GM19099 (cell line): ENCODE measurements around the gene RPL34.

ENCODE experiments used
- POLR2A ChIP-seq: IDR thresholded peaks from 3 replicates; pipeline ENCODE4 v1.6.1; 2011; ENCODE audit warnings: low read depth; ENCODE audit not compliant: insufficient read length; ENCODE audit errors: extremely low read depth

Gene RPL34

DNA sequence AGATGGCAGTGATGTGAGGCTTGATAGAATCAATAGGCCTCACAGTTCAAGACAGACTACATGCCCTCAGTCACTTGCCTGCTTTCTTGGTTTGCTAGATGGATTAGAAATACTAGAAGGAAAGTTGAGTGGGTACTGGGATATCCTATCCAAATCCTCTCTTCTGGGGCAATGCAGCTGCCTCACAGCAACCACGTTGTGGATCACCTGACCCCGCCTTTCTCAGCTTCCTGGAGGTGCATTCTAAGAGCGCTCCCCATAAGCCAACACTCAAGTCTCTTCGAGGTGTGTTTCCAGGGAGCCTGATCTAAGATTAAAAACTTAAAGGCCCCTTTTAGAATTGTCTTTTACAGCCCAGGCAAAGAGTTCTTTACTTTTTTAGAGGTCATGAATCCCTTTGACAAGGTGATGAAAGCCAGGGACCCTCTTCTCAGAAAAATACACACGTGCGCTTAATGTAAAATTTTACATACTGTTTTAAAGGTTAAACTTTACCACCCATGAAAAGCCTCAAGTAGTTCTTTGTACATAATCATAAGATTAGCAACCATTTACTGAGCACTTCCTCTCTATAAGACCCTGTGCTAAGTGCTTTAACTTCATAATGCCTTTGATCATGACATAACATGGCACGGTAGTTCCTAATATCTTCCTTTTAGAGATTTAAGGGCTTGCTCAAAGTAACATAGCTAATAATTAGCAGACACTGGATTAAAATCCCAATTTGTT, 840 bp upstream of the RPL34 start:
- no peak for TF ChIP-seq POLR2A

DNA sequence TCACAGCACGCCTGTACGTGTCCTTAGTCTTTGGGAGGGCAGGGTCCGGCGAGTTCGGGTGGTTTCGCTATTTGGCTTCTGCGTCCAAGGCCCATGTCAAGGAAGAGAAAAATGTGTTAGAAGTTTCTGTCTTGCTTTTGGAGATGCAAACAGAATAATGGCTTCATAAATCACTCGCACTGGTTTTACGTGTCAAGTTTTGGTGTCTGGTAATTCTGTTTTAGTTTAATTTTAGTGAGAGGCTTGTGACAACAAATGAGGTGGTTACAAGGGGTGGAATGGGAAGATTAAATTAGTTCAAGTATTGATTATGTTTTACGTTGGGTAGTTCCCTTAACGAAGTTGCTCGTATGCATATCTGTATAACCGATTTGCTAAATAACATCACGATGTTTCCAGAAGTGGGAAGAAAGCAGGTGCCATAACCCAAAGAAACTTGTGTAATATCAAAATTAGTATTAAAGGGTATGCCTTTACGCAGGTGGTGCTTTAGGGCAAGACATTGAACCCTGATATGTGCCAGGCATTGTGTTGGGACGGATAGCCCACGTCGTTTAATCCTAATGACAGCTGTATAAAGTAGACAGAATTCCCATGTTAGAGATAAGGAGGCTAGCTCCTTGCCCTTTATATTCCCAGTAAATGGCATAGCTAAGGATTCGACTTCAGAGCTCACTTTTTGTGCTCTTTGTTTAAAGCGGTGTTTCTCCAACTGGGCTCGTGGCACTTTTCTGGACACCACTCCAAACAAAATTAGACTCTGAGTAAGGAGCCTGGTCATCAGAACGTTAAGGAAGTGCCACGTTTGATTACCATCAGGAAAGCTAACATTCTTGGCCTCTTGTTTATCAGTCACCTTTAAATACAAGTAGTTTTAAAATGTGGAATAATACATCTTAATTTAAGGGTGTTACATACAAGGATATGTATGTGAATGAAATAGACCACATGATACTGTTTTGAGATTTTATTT, 843 bp downstream of the RPL34 start:
- TF ChIP-seq POLR2A = no peak

DNA sequence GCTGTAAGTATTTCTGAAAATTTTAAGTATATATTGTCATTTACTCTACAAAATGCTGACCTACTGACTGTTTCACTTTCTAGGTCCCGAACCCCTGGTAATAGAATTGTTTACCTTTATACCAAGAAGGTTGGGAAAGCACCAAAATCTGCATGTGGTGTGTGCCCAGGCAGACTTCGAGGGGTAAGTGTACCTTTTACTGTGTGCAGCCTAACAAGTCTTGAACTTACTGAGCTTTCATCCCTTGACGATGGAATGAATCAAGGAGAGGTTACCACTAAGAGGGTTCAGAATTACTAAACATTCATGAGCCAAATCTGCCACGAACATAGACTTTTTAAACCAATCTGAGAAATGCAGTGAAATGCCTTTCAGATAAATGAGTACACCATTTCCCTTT, 1.6 kb downstream of the RPL34 start:
- TF ChIP-seq POLR2A = no peak

DNA sequence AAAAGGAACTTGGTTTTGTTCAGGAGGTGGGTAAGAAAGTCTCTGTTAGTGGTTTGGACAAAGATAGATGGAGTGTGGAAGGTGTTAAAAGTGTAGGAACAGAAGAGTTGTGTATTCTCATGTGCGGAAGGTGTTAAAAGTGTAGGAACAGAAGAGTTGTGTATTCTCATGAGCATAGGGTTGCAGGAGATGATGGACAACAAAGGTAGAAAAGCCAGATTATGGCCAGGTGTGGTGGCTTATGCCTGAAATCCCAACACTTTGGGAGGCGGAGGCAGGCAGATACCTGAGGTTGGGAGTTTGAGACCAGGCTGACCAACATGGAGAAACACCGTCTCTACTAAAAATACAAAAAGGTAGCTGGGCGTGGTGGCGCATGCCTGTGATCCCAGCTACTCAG, 2.5 kb downstream of the RPL34 start:
- TF ChIP-seq POLR2A = no peak

DNA sequence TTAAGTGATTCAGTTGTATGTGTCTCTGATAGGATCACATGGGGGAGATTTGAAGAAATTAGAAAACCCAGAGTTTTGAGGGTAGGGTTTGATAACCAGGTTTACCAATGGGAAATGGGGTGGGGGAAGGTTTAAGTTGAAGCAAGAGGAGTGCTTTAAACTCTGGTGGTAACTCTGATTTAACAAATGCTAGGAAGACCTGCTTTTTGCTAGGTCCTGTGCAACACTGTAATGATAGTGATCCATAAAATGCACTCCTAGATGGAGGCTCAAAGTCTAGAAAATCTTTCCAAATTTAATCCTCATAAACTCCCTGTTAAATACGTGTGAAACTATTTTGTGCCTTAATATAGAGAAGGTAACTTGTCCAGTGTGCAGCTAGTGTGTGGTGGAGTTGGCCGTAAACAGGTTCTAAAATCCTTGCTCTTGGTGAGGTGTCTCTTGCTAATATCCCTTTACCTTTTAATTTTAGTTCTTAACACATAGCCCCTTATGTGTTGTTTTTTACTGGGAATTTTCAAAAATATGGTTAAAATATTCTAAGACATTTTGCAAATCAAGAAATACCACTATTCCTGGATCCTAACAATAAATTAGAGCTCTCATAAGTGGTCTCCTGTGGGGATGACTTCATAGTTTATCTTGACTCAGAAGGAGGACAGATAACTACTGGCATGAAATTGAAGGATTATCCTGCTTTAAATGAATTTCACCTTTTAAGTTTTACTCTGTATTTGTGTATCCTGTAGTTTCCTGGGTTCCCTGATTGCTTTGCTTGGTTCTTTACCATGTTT, 4.1 kb downstream of the RPL34 start:
- no peak for TF ChIP-seq POLR2A

DNA sequence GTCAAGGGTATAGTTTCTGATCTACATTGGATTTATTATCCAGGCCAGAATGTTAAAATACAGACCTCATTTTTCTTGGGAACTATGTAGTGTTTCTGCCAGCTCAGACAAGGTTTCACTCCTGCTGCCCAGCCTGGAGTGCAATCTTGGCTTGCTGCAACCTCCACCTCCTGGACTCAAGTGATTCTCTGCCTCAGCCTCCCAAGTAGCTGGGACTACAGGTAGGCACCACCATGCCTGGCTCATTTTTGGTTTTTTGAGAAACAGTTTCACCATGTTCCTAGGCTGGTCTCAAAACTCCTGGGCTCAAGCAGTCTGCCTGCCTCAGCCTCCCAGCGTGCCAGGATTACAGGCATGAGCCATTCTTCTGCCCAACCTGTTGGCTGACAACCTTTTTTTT, 5.7 kb downstream of the RPL34 start:
- TF ChIP-seq POLR2A = no peak

DNA sequence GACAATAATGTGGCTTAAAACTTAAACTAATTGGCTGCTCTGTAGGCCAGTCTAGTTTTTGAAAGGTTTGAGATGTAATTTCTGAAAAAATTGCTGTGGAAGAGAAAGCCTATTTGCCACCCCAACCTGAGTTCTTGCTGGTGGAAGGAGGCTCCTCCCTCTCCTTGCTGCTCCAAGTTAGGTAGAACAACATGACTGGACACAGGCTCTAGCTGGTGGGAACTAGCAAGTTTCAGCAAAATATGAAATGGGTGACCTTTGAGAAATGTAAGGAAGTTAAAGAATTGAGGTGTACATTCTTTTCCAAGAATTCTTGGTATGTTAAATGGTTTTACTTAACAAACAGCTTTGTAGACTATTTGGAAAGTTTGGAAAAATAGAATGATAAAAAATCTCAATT, 8.0 kb downstream of the RPL34 start:
- TF ChIP-seq POLR2A = no peak

DNA sequence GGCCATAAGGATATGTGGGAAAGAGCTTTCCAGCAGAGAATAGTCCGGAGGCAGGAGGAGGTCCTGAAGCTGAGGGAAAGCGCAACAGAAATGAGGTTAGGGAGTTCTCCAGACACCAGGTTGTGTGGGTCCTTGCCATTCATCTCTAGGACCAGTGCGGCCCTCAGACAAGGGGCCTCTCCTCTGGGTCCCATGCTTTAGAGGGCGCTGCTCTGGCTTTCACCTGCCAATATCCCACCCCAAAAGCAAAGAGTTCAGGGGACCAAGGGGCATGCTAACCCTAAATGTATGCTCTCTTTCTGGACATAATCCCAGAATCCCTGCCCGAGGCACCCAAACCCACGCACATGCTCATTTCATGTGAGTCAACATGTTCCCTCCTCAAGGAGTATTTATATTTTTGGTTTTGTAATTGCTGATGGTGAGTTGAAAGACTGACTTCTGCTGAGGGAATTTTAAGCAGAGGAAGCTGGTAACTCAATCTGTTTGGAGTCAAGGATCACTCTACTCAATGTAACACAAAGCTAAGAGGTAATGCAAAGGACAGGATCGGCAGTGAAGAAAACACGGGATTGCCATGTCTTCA, 14.8 kb downstream of the RPL34 start:
- no peak for TF ChIP-seq POLR2A

DNA sequence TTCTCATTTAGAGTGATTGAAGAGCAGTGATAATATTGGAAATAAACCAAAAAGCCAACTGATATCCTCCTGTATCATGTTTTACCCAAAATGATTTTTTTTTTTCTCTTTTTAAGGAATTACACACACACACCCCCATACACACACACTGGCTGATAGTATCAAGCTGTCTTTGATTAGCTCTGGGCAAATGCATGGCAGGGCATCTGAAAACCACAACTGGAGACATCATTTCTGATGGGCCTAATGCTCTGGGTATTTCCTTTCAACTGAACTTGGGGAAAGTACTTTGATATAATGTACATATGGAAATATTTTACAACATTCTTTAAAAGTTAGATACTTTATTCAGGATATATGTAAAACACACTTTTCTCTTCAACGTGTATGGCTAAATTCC, 15.9 kb downstream of the RPL34 start:
- TF ChIP-seq POLR2A = no peak

DNA sequence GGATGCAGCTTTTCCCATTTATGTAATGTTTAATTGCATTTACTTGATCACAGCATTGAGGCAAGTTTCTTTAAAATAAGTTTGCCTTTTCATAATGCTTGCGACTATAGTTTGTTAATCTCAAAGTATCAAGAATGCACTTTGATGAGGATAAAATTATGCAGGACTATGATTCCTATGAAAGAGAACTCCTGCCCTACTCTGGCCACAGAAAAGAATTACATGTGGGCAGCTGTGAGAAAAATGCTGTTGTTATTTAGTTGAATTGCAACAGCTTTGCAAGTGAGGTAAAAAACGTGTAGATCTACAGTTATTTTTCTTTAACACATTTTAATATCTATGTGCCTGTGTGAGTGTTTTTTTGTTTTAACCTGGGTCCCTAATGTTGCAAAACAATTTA, 17.5 kb downstream of the RPL34 start:
- no peak for TF ChIP-seq POLR2A

DNA sequence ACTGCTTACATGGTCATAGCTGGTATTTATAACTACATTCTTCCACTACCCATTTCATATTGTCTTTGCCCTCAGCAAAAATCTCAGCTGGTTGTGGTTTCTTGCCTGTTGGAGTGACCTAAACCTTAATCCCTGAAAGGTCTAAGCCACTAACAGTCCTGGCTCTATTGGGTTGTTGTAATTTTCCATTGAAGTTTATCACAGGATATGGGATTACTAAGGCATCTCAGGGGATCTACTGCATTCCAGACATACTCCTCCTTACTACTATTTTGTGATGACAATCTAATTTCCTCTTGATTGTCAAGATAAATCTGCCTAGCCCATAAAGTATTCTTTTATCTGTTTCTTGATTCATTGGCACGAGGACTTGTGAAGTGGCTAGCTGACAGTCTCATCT, 23.9 kb downstream of the RPL34 start:
- no peak for TF ChIP-seq POLR2A

DNA sequence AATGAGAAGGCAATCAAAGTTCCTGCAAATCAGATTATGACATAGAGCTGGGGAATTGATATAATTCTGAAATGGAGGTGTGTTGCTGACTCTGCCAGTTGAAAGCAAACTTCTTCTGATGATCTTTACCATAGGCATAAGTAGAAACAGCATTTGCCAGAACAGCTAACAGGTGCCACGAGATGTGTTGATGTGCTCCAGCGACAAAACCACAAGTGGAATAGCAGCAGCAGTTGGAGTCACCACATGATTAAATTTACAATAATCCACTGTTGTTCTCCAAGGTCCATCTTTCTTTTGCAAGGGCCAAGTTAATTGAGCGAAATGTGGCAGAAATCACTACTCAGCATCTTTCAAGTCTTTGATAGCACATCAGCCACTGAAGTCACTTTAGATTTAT, 26.3 kb downstream of the RPL34 start:
- TF ChIP-seq POLR2A = no peak

DNA sequence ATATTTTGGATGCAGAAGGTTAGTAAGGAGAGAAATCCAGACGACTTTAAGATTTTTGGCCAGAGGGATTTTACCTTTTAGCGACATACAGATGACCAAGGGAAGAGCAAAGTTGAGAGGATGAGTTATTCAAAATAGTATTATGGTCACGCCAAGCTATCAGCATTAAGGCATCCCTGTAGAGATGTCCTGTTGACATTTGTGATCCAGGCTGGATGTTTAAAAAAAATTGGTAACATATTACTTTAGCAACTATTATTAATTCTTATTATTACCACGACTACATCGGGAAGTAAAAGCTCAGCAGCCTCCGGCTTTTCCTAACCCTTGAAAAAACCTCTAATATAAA, 29.5 kb downstream of the RPL34 start:
- TF ChIP-seq POLR2A = no peak

DNA sequence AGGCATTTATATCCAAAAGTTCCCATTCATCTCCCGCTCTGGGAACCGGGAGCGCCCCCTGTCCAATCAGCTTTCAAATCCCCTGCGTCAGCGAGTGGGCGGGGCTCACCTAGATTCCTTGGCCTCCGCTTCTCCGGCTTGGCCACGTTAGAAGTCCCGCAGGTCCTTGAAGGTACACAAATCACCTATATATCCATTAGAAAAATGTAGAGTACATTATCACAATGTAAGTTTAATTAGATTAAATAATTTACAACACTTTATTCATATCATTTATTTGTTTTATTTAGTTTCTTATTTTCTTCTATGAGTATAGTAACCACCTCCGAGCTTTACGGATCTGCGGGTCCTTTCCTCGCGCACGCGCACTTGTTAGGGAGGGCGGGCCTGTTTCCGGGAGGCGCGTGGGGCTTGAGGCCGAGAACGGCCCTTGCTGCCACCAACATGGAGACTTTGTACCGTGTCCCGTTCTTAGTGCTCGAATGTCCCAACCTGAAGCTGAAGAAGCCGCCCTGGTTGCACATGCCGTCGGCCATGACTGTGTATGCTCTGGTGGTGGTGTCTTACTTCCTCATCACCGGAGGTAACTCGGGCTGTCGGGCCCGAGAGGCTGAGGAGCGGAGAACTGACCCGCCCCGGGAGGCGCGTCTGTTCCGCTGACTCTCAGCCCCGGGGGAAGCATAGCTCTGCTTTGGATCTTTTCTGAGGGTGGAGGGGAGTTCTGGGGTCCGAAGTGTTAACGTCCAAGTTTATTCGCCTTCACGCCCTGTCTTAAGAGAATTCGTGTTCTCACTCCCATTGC, 30.0 kb downstream of the RPL34 start, which contains the start of gene OSTC:
Gene OSTC, plus strand, starts transcription at position 388 of the 802 bp plus-strand sequence. Its CDS starts 57 bp downstream, at position 445.
- TF ChIP-seq POLR2A = peak; percentile 85

DNA sequence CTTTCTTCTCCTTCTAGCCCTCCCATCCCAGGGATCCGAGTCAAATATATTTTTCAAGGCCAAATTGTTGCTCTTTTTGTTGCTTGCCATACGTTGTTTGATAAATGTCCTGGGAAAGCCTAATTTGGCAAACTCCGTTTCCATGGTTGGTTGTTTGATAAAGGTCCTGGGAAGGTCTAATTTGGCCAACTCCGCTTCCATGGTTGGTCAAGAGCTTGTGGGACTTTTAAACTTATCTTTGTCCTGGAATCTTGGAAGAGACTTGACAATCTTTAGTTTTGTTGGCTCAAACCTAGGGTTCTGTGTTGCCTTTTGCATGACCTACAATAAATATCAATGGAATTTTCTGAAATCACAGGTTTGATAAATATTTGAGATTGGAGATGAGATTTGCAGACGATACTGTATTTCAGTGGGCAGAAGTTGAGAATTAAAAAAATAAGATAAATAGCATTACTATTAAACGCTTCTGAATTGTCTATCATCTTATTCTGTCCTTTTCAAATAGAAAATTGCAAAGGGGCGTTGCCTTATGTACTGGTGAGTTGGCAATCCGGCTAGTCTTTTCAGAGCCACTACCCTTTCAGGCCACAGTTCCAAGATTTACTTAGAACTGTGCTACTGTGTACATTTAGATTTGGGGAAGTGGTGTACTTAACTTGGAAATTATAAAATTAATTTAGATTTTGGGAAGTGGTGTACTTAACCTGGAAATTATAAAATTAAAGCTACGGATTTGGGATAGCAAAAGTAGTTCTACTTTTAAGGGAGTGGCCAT, 30.8 kb downstream of the RPL34 start:
- no peak for TF ChIP-seq POLR2A
